LNCAP (cell line): ENCODE data around the gene GPR142.

ENCODE experiments used
- CTCF ChIP-seq: fragments of 450-650 bp; IDR thresholded peaks from 2 replicates; pipeline ENCODE4 v1.5.1; 2017; ENCODE audit warnings: mild to moderate bottlenecking

Gene GPR142

GRCh38 chr17:74383141-74383540, 15.8 kb downstream of the GPR142 start:
- TF ChIP-seq CTCF: no peak

- no peak for TF ChIP-seq CTCF
Measured at GRCh38 chr17:74385201-74385600, 17.9 kb downstream of the GPR142 start.

DNA sequence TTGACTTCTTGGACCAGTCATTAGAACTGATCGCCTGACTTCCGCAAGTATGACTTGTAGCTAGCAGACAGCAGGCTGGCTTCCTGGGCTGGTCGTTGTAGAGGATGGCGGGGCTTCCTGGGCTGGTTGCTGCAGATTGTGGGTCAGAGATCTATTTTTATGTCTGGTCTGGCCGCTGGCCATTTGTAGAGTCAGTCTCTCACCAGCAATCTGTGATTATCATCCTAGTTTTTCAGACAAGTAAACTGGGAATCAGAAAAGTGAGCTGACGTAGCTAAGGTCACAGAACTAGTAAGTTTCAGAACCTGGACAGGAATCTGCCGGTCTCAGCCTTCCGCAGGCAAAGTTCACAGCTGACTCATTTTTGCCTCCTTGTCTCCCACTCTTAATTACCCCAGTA, 19.1 kb downstream of the GPR142 start:
- no peak for TF ChIP-seq CTCF

DNA sequence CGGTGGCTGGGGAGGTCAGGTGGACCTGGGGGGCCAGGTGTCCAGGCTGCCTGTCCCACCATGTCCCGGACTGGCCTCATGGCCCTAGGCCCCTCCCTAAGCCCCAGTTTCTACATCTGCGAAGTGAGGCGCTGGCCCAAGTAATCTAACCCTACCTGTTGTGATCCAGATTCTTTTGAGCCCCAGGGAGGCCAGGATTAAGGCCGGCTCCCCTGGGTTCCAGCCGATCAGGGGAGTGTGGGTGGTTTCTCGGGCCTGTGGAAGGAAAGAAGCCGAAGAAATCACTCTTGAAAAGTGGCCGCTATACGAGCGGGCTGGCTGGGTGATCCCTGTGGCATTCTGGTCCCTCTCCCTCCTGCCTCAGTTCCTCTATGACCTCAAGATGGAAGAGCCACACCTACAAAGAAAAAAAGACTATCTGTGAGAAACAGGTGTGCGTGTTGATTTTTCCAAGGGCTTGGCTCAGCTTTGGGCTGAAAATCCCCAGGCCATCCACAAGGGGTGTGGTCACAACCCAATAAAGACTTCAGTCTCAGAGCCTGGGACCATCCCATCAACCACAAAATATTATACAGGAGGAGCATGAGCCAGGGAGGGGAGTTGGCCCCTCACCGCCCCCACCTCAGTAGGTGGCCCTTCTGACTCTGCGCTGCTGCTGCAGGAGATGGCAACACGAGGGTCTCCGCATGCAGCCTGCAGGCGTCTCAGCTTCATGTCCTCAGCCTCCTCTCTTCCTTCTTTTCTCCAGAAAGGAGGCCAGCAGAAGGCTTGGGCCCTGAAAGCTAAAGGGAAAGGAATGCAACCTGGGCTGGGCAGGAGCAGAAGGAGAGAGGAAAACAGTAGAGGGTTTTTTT, 20.3 kb downstream of the GPR142 start:
- TF ChIP-seq CTCF: no peak

GRCh38 chr17:74389084-74389753, 21.9 kb downstream of the GPR142 start:
- TF ChIP-seq CTCF: no peak

- TF ChIP-seq CTCF: no peak
Measured at GRCh38 chr17:74389937-74390679, 22.8 kb downstream of the GPR142 start.
